ENCODE data around the gene SLC5A3.

Gene SLC5A3

DNA sequence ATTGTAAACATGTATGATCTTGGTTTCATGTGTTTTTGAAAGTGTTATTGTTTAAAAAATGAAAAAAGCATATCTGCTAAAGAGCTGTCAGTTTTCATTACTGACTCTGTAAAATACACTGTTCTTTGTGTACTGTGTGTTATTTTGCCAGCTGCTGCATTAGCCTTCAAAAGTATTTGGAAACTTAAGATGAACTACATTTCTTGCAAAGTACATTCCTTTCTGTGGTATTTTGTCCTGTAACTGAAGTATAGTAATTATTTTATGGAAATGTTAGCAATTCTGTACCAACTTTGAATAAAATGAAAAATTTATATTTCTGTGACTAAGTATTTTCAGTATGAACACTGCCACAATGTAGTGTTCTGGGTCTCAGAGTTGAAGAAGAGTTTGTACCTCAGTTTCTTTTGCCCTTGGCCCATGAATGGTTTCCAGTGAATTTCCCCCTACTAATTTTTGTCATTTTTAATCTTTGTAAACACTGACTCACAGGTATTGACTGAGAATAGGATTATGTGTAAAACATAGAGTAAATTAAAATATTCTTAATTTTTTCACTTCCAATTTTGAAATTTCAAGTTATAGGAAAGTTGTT, 32.7 kb downstream of the SLC5A3 start:
- DNase-seq = no peak

DNA sequence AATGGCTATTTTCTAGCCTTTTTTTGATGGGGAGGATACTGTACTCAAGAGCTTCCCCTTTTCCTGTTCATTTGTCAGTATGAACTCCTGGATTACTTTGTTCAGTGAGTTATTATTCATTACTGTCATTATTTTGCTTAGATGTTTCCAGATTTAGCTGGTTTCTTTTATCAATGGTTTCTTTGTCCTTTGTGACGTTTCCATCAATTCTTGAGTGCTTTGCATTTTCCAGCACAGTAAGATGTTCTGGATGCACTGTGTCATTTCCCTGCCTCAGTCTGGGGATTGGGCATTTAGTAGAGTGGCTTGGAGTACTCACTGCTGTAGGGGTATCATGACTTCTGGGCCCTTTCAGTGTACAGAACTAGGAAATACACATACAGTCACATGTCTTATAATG, 34.2 kb downstream of the SLC5A3 start:
- DNase-seq = no peak

- DNase-seq = no peak
These were observed 35.7 kb downstream of the SLC5A3 start for GRCh38 chr21:34109075-34109474.

GRCh38 chr21:34110594-34111202, 37.3 kb downstream of the SLC5A3 start:
- no peak for DNase-seq

DNA sequence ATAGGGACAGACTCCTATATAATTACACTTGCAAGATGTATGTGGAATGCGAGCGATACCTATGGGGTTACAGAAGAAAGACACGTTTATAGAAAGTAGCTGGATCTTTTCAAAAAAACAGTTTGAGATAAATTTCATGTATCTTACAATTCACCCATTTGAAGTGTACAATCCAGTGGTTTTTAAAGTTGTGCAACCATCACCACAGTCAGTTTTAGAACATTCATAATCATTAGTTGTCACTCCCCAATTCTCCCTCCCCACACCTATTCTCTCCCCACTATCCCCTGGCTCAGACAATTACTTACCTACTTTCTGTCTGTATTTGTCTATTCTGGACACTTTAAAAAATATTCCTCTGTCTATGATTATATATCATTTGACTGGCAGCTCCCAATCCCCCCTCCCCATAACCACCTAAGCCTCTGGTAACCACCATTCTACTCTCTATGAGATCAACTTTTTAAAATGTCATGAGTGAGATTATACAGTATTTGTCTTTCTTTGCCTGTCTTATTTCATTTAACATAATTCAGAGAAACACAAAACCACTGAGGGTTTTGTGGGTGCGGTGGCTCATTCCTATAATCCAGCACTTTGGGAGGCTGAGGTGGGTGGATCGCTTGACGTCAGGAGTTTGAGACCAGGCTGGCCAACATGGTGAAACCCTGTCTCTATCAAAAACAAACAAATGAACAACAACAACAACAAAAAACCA, 39.1 kb downstream of the SLC5A3 start:
- no peak for DNase-seq

GRCh38 chr21:34113842-34114241, 40.5 kb downstream of the SLC5A3 start:
- no peak for DNase-seq

GRCh38 chr21:34115160-34115559, 41.8 kb downstream of the SLC5A3 start:
- no peak for DNase-seq

DNA sequence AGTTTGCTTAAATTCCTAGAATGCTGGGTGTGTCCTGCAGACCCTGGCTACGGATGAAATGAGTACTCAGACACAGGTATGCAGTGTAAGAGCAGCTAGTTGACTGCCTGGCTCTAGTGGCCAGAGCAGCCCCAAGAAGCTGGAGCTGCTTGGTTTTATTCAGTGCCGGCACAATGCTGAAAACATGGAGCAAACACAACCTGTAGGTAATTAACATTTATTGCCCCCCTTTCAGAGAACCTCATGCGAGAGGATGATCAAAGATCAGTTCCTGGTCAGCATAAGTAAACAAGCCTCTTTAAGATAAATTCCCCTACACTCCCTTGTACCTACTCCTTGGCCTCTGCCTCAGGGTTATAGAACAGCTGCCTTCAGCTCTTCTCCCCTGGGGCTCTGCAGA, 43.2 kb downstream of the SLC5A3 start:
- no peak for DNase-seq

GRCh38 chr21:34120867-34121266, 47.5 kb downstream of the SLC5A3 start:
- DNase-seq = no peak

GRCh38 chr21:34122047-34122446, 48.7 kb downstream of the SLC5A3 start:
- DNase-seq = no peak

Measured in NCI-H2107 (cell line).